Glutamatergic neuron (in vitro differentiated cells): ENCODE results near the gene EYS. TPM values are rescaled to one million over a fixed set of nuclear protein-coding genes. Genes with fewer than 3 reads are reported as not detected.

ENCODE experiments used
- DNase-seq: peaks from one replicate; pipeline ENCODE4 v3.0.0; 2022
- H3K27ac Mint-ChIP-seq: one replicate; pipeline ENCODE4 v1.8.0; 2020; ENCODE audit warnings: mild to moderate bottlenecking, mixed read lengths, inconsistent platforms; ENCODE audit not compliant: unreplicated experiment
- H3K27me3 Mint-ChIP-seq: one replicate; pipeline ENCODE4 v1.8.0; 2020; ENCODE audit warnings: mild to moderate bottlenecking, moderate library complexity, mixed read lengths, inconsistent platforms; ENCODE audit not compliant: unreplicated experiment
- H3K36me3 Mint-ChIP-seq: one replicate; pipeline ENCODE4 v1.8.0; 2020; ENCODE audit warnings: mild to moderate bottlenecking, mixed read lengths, inconsistent platforms; ENCODE audit not compliant: unreplicated experiment
- H3K4me1 Mint-ChIP-seq: one replicate; pipeline ENCODE4 v1.8.0; 2020; ENCODE audit warnings: mild to moderate bottlenecking, low read depth, mixed read lengths, inconsistent platforms; ENCODE audit not compliant: unreplicated experiment
- H3K4me3 Mint-ChIP-seq: one replicate; pipeline ENCODE4 v1.8.0; 2020; ENCODE audit warnings: mild to moderate bottlenecking, mixed read lengths, inconsistent platforms; ENCODE audit not compliant: unreplicated experiment
- H3K9me3 Mint-ChIP-seq: one replicate; pipeline ENCODE4 v1.8.0; 2020; ENCODE audit warnings: mild to moderate bottlenecking, moderate library complexity, mixed read lengths, inconsistent platforms; ENCODE audit not compliant: unreplicated experiment
- total RNA-seq: library from RNA; stranded (reverse); fragmentation: NEBNext Ultra II Directional; extraction: Animal tissue kit (Norgen Biotek cat#: 25700); gene quantifications from one replicate; pipeline ENCODE4 v1.2.1, GENCODE V29; 2021; ENCODE audit not compliant: unreplicated experiment
- TF ChIP-seq, protein P1 (sequence below): fragments of 200-600 bp; sonication (generic); IDR thresholded peaks from one replicate; pipeline ENCODE4 v1.5.0; 2021; ENCODE audit not compliant: partially characterized antibody, unreplicated experiment

EYS gene
- total RNA-seq, 1 donor from 2014 or later: 13.2 TPM

DNA sequence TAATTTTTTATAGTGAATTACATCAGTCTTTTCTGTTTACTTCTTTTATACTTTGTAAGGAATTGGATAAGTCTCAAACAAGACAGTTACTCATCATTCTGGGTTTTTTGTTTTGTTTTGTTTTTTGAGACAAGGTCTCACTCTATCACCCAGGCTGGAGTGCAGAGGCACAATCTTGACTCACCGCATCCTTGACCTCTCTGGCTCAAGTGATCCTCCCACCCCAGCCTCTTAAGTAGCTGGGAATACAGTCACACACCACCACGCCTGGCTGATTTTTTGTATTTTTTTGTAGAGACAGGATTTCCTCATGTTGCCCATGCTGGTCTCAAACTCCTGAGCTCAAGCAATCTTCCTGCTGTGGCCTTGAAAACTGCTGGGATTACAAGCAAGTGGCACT lies 524.3 kb downstream of the EYS start:
- H3K9me3 Mint-ChIP-seq: peaks cover 4% of the 10 kb centered on the region
- TF ChIP-seq, protein P1, sequence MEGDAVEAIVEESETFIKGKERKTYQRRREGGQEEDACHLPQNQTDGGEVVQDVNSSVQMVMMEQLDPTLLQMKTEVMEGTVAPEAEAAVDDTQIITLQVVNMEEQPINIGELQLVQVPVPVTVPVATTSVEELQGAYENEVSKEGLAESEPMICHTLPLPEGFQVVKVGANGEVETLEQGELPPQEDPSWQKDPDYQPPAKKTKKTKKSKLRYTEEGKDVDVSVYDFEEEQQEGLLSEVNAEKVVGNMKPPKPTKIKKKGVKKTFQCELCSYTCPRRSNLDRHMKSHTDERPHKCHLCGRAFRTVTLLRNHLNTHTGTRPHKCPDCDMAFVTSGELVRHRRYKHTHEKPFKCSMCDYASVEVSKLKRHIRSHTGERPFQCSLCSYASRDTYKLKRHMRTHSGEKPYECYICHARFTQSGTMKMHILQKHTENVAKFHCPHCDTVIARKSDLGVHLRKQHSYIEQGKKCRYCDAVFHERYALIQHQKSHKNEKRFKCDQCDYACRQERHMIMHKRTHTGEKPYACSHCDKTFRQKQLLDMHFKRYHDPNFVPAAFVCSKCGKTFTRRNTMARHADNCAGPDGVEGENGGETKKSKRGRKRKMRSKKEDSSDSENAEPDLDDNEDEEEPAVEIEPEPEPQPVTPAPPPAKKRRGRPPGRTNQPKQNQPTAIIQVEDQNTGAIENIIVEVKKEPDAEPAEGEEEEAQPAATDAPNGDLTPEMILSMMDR: no peak
- DNase-seq: no peak
- no peaks in the 10 kb centered on the region for H3K36me3 Mint-ChIP-seq
- no peak overlapping the region for H3K4me3 Mint-ChIP-seq
- no peaks in the 10 kb centered on the region for H3K4me1 Mint-ChIP-seq
- peaks cover 3% of the 10 kb centered on the region for H3K27me3 Mint-ChIP-seq
- H3K27ac Mint-ChIP-seq: no peak overlapping the region

DNA sequence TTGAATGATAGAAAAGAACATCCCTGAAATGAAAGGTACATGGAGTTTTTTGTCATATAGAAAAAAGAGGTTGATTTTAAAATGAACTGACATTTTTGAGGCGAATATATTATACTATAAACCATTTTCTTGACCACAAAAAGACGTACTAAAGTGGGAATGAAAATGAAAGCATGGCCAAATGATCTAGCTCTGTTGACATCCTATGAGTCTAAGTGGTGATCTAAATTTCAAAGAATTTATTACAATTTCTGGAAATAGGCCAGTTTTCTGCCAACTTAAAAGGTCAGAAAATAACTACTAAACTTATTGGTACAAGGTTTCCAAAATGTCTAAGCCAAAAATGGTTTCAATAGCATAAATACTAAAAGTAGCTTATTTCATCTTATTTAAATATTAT lies 536.8 kb downstream of the EYS start:
- H3K4me3 Mint-ChIP-seq: no peak overlapping the region

DNA sequence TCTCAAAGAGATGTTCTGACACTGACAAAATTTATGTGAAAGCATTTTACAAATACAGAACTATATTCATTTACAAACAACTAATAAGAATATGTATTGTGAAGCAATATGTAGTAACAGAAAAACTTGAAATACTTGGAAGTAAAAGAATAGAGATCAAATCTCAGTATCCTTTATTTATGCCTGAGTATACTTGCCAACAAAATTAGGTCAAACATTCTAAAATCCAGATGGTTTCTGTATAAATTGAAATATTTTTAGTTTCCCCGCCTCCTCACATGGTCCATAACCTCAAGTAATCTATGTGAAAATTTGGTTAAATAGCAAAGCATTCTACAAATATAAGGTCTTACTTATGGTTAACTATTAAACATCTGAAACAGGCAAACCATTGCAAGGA lies 545.4 kb downstream of the EYS start:
- Mint-ChIP-seq H3K9me3 (no peaks in the 10 kb centered on the region), H3K36me3 (no peaks in the 10 kb centered on the region), H3K4me1 (peaks cover 4% of the 10 kb centered on the region), H3K4me3 (no peak overlapping the region), H3K27ac (no peak overlapping the region), H3K27me3 (no peaks in the 10 kb centered on the region)
- TF ChIP-seq, protein P1: no peak
- no peak for DNase-seq

More for the DNA sequence above, 536.8 kb downstream of the EYS start:
- DNase-seq: no peak
- Mint-ChIP-seq H3K4me1 (no peaks in the 10 kb centered on the region), H3K9me3 (no peaks in the 10 kb centered on the region), H3K27ac (no peak overlapping the region), H3K36me3 (no peaks in the 10 kb centered on the region), H3K27me3 (no peaks in the 10 kb centered on the region)
- TF ChIP-seq, protein P1: no peak

DNA sequence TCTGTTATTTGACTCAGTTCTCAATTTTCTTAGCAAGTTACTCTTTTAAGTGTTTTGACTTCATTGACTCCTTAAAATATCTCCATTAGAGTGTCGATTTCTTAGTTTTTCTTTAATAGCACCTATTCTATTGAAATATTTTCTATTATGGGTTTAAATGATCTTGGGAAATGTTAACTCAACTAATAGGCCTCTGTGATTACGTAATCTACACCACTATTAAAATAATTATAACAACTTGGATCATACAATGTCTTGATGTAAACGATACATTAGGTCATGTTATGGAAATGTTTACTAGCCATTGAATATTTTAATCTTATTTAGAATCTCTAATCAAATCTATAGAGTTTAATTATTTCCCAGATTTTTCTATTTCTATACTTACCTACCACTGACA lies 550.0 kb downstream of the EYS start:
- Mint-ChIP-seq H3K4me3 (no peak overlapping the region), H3K9me3 (no peaks in the 10 kb centered on the region), H3K27ac (no peak overlapping the region), H3K36me3 (no peaks in the 10 kb centered on the region), H3K27me3 (no peaks in the 10 kb centered on the region), H3K4me1 (no peaks in the 10 kb centered on the region)
- DNase-seq: no peak
- TF ChIP-seq, protein P1: no peak

DNA sequence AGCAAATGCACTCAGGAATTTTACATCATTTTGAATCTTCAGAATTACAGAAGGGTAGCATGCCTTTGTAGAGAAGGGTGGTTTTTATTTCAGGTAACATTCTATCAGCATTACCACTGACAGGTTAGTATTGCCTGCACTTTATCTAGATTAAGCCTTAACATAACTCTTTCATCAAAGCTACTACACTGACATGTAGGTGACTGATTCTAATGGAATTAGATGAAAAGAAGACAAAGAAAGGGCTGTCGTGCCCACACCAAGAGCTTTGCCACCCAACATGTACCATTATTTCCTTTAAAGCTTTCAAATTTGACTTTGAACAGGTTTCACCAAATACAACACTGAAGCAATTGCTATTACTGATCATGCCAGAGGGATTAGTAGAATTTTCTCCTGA lies 551.9 kb downstream of the EYS start:
- Mint-ChIP-seq H3K4me1 (no peaks in the 10 kb centered on the region), H3K27me3 (no peaks in the 10 kb centered on the region), H3K27ac (no peak overlapping the region), H3K4me3 (no peak overlapping the region), H3K36me3 (no peaks in the 10 kb centered on the region), H3K9me3 (no peaks in the 10 kb centered on the region)
- TF ChIP-seq, protein P1: no peak
- DNase-seq: no peak
